ENCODE measurements around the gene TOMM70.
A peak's percentile ranks its signal among the peaks of the same experiment; 100 is the strongest.

GRCh38 chr3:100400780-100401673 is at the start of gene TOMM70, which contains the start of gene LNP1:
- TF ChIP-seq, protein P1, sequence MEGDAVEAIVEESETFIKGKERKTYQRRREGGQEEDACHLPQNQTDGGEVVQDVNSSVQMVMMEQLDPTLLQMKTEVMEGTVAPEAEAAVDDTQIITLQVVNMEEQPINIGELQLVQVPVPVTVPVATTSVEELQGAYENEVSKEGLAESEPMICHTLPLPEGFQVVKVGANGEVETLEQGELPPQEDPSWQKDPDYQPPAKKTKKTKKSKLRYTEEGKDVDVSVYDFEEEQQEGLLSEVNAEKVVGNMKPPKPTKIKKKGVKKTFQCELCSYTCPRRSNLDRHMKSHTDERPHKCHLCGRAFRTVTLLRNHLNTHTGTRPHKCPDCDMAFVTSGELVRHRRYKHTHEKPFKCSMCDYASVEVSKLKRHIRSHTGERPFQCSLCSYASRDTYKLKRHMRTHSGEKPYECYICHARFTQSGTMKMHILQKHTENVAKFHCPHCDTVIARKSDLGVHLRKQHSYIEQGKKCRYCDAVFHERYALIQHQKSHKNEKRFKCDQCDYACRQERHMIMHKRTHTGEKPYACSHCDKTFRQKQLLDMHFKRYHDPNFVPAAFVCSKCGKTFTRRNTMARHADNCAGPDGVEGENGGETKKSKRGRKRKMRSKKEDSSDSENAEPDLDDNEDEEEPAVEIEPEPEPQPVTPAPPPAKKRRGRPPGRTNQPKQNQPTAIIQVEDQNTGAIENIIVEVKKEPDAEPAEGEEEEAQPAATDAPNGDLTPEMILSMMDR (IDR thresholded peaks at IDR 0.05) = no peak
- TF ChIP-seq, protein P2, sequence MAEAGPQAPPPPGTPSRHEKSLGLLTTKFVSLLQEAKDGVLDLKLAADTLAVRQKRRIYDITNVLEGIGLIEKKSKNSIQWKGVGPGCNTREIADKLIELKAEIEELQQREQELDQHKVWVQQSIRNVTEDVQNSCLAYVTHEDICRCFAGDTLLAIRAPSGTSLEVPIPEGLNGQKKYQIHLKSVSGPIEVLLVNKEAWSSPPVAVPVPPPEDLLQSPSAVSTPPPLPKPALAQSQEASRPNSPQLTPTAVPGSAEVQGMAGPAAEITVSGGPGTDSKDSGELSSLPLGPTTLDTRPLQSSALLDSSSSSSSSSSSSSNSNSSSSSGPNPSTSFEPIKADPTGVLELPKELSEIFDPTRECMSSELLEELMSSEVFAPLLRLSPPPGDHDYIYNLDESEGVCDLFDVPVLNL (CRISPR knock-in tag; IDR thresholded peaks at IDR 0.05; ENCODE audit: borderline replicate concordance, low read depth) = no peak
- TF ChIP-seq USF2 (CRISPR knock-in tag; IDR thresholded peaks at IDR 0.05) (no peak), FOXK1 (CRISPR knock-in tag; IDR thresholded peaks at IDR 0.05) (peak; percentile 18; the same call in 1 of the 2 replicates), FOXP1 (CRISPR knock-in tag; IDR thresholded peaks at IDR 0.05; ENCODE audit: borderline replicate concordance) (peak; percentile 38; the same call in 1 of the 2 replicates), SOX15 (CRISPR knock-in tag; IDR thresholded peaks at IDR 0.05) (no peak), CREB1 (CRISPR knock-in tag; IDR thresholded peaks at IDR 0.05) (peak; percentile 11; the same call in 1 of the 2 replicates), MXD4 (CRISPR knock-in tag; IDR thresholded peaks at IDR 0.05; ENCODE audit: borderline replicate concordance) (no peak), ETV6 (CRISPR knock-in tag; IDR thresholded peaks at IDR 0.05) (peak; percentile 73), ZNF138 (CRISPR knock-in tag; conservative IDR thresholded peaks at IDR 0.05) (no peak), ZNF416 (CRISPR knock-in tag; IDR thresholded peaks at IDR 0.05) (no peak), ESRRA (CRISPR knock-in tag; IDR thresholded peaks at IDR 0.05; ENCODE audit: borderline replicate concordance) (no peak; the same call in 1 of the 2 replicates)
